KMS-11 (cell line): ENCODE data around the gene LANCL3.
"Not testable (repeated sequence)": the region's sequence is repeated elsewhere in the genome, so short reads cannot be mapped to it uniquely, and the experiment has no call there.

Source experiments
- H2AFZ ChIP-seq: fragments of 200-600 bp; sonication (generic); 2 replicates; pipeline ENCODE4 v1.6.1; 2016; ENCODE audit warnings: antibody characterized with exemption, mixed run types, low read depth
- H3K27ac ChIP-seq: fragments of 200-600 bp; sonication (generic); 2 replicates; pipeline ENCODE4 v1.6.1; 2016; ENCODE audit warnings: mild to moderate bottlenecking, mixed run types
- H3K27me3 ChIP-seq: fragments of 200-600 bp; sonication (generic); 2 replicates; pipeline ENCODE4 v1.6.1; 2017; ENCODE audit warnings: mild to moderate bottlenecking, low read depth, mixed run types, moderate library complexity; ENCODE audit not compliant: insufficient read depth
- H3K36me3 ChIP-seq: fragments of 200-600 bp; sonication (generic); 2 replicates; pipeline ENCODE4 v1.6.1; 2017; ENCODE audit warnings: mild to moderate bottlenecking, mixed run types; ENCODE audit not compliant: insufficient read depth
- H3K4me1 ChIP-seq: fragments of 200-600 bp; sonication (generic); 2 replicates; pipeline ENCODE4 v1.6.1; 2016; ENCODE audit warnings: mild to moderate bottlenecking, low read depth, mixed run types; ENCODE audit not compliant: poor library complexity, severe bottlenecking
- H3K4me2 ChIP-seq: fragments of 200-600 bp; sonication (generic); 2 replicates; pipeline ENCODE4 v1.7.0; 2016; ENCODE audit warnings: mild to moderate bottlenecking, mixed run types
- H3K4me3 ChIP-seq: fragments of 200-600 bp; sonication (generic); IDR thresholded peaks from 2 replicates; pipeline ENCODE4 v1.6.1; 2017; ENCODE audit warnings: low read depth, low read length, mixed read lengths; ENCODE audit not compliant: insufficient read depth
- H3K79me2 ChIP-seq: fragments of 200-600 bp; sonication (generic); 2 replicates; pipeline ENCODE4 v1.6.1; 2016; ENCODE audit warnings: low read depth, mixed run types; ENCODE audit not compliant: insufficient read depth
- H3K9ac ChIP-seq: fragments of 200-600 bp; sonication (generic); 2 replicates; pipeline ENCODE4 v1.6.1; 2016; ENCODE audit warnings: mild to moderate bottlenecking, mixed run types
- H4K20me1 ChIP-seq: fragments of 200-600 bp; sonication (generic); 2 replicates; pipeline ENCODE4 v1.6.1; 2016; ENCODE audit warnings: mild to moderate bottlenecking, mixed run types; ENCODE audit not compliant: insufficient read depth
- CTCF ChIP-seq: fragments of 200-600 bp; sonication (generic); conservative IDR thresholded peaks from 2 replicates; pipeline ENCODE4 v1.6.1; 2017; ENCODE audit warnings: low read depth, mild to moderate bottlenecking, antibody characterized with exemption, low read length, moderate library complexity, mixed read lengths

Gene LANCL3

GRCh38 chrX:37571426-37572107, at the start of gene LANCL3:
LANCL3 (plus strand) TSS chrX:37571661; CDS start chrX:37571871, 210 bp downstream.
- not testable (repeated sequence) for H3K27me3 ChIP-seq, H3K4me1 ChIP-seq, H3K36me3 ChIP-seq, H3K9ac ChIP-seq, H4K20me1 ChIP-seq, H3K4me3 ChIP-seq, H3K79me2 ChIP-seq, H3K27ac ChIP-seq
- peak within 1 kb of the TSS; percentile 78 for H3K4me2 ChIP-seq
- H2AFZ ChIP-seq: peak within 1 kb of the TSS; percentile 93

- H3K36me3 ChIP-seq, H2AFZ ChIP-seq, H4K20me1 ChIP-seq, H3K27me3 ChIP-seq, H3K9ac ChIP-seq, H3K4me3 ChIP-seq, H3K79me2 ChIP-seq: not testable (repeated sequence)
- H3K4me2 ChIP-seq: peak overlapping the region; percentile 89
- peak overlapping the region; percentile 32; the same call in 1 of the 2 replicates for H3K27ac ChIP-seq
- H3K4me1 ChIP-seq: peaks cover 24% of the 10 kb centered on the region
Measured at GRCh38 chrX:37523673-37524072, 47.8 kb upstream of the LANCL3 start.

GRCh38 chrX:37541991-37542390, 29.5 kb upstream of the LANCL3 start:
- H3K36me3 ChIP-seq: no peaks in the 10 kb centered on the region
- no peaks in the 10 kb centered on the region for H3K27me3 ChIP-seq
- no peaks in the 10 kb centered on the region for H4K20me1 ChIP-seq
- TF ChIP-seq CTCF: no peak
- H3K4me1 ChIP-seq: no peaks in the 10 kb centered on the region
- no peak overlapping the region for H3K4me3 ChIP-seq
- no peak overlapping the region for H3K27ac ChIP-seq
- H3K79me2 ChIP-seq: no peaks in the 10 kb centered on the region
- H3K4me2 ChIP-seq: no peak overlapping the region
- no peak overlapping the region for H3K9ac ChIP-seq
- no peak overlapping the region for H2AFZ ChIP-seq

- Histone ChIP-seq H3K79me2 (no peaks in the 10 kb centered on the region), H3K4me1 (no peaks in the 10 kb centered on the region), H3K4me2 (no peak overlapping the region), H3K27me3 (no peaks in the 10 kb centered on the region), H3K27ac (no peak overlapping the region), H3K36me3 (no peaks in the 10 kb centered on the region), H3K9ac (no peak overlapping the region), H2AFZ (no peak overlapping the region), H3K4me3 (no peak overlapping the region), H4K20me1 (no peaks in the 10 kb centered on the region)
- TF ChIP-seq CTCF: no peak
Measured at GRCh38 chrX:37542791-37543190, 28.7 kb upstream of the LANCL3 start.

GRCh38 chrX:37543324-37543723, 28.1 kb upstream of the LANCL3 start:
- no peaks in the 10 kb centered on the region for H3K27me3 ChIP-seq
- no peak overlapping the region for H2AFZ ChIP-seq
- H3K27ac ChIP-seq: no peak overlapping the region
- H3K4me3 ChIP-seq: no peak overlapping the region
- H4K20me1 ChIP-seq: no peaks in the 10 kb centered on the region
- no peak overlapping the region for H3K9ac ChIP-seq
- H3K4me1 ChIP-seq: no peaks in the 10 kb centered on the region
- TF ChIP-seq CTCF: no peak
- no peak overlapping the region for H3K4me2 ChIP-seq
- no peaks in the 10 kb centered on the region for H3K36me3 ChIP-seq
- no peaks in the 10 kb centered on the region for H3K79me2 ChIP-seq

- H3K4me3 ChIP-seq, H3K4me2 ChIP-seq, H3K9ac ChIP-seq, H3K36me3 ChIP-seq, H4K20me1 ChIP-seq, H3K27ac ChIP-seq, H3K27me3 ChIP-seq, H3K79me2 ChIP-seq, H3K4me1 ChIP-seq, H2AFZ ChIP-seq: not testable (repeated sequence)
Measured at GRCh38 chrX:37544531-37544930, 26.9 kb upstream of the LANCL3 start.
